Measurements from ENCODE around the gene CHST15.

The CHST15 gene

DNA sequence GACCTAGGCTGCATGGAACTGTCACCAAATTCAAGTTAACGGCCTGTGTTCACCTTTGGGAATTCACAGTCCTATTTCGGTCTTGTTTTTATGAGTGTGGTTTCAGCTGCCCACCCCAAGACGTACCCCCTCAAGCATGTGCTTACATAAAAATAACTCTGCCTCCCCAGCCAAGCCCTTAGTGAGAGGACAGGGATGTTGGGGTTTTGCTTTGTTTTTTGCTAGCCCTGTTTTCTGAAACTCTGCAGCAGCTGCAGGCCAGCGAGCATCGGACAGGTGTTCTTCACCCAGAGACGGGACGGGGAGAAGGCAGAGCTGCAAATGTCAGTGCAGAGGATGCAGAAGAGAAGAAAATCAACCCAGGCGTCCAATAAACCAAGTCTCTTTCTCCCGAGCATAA, 13.5 kb downstream of the CHST15 start:
- no peak for DNase-seq

DNA sequence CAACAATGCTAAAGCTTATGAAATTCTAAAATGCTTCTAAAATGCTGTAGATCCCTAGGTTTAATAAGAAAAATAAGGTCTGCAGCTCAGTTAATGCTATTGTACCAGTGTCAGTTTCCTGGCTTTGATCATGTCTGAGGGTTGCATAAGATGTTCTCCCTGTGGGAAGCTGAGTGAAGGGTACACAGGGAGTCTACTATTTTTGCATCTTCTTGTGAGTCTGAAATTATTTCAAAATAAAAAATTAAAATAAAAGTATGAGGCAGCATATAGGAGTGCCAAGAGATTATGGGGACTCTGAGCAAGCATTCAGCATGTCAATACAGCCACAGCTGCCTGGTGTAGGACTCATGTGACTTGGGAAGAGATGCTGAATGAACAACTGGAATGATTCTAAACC, 14.7 kb downstream of the CHST15 start:
- no peak for DNase-seq

DNA sequence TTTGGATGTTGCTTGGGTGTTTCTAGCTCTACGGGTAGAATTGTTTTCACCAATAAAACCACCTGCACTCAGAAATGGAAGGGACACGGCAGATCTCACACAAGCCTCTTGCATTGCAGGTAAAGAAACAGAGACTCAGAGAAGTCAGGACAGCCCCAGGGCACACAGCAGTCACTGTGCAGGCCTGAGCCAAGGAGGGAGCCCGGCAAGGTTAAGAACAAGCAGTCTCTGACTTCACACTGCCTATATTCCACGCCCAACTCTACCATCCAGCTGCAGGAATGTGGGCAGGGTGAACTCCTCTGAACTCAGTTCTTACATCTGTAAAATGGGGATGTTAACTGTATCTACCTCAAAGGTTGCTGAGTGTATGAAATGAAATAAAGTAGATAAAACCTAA, 15.4 kb downstream of the CHST15 start:
- DNase-seq, result no peak

DNA sequence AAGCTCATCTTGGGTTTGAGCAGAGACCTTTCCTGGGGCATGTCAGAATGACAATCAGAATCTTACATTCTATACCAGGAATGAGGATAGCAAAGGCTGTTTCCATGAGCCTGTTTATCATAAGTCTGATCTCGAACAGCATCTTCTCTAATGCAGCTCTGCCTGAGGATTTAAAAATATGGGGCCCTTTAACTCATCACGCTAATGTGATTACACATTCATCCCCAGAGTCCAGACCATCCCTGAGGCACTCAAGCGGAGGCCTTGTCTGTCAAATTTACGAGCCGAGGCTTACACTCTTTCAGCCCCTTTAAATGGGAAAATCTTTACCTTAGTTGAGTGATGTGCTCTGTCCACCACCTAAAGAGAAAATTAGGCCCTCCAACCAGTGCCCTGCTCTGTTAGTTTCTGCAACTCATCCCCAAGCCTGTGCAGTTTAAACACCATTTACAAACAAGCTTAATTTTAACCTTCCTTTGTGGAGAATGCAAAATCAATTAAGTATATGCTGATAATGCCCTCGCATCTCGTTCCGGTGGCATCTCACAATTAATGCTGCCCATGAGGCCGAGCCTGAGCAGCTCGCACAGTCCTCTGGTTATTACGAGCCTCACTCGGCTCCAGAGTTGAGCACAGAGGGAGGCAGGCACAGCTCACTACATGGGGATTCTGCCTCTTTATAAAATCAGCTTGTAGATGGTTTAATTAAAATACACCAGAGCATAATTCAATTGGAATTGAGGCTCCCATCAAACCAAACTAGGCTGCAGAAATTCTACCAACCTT, 16.0 kb downstream of the CHST15 start:
- no peak for DNase-seq

DNA sequence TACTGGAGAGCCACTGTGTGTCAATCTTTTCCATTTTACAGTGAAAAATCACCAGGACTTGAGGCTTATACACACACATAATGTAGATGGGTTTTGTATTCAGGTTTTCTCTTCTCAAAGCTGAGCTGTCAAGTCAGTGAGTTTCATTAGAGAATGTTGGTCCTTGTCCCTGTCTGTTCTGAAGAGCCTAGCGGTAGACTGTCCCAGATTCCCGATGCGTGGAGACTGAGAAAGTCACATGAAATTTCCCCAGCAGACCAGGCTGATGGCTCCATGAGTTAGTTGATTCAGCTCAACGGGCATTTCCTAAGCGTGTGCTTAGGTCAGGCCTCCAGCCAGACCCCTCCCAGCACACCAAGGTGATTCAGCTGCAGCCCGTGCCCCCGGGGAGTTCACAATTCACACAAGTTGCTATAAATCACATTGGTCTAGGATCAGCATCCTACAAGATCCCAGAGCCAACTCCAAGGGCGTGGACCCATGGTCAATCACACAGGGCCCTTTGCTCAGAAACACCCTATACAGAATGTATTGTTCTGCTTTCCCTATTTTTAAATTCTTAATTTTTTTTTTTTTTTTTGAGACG, 17.2 kb downstream of the CHST15 start:
- no peak for DNase-seq

DNA sequence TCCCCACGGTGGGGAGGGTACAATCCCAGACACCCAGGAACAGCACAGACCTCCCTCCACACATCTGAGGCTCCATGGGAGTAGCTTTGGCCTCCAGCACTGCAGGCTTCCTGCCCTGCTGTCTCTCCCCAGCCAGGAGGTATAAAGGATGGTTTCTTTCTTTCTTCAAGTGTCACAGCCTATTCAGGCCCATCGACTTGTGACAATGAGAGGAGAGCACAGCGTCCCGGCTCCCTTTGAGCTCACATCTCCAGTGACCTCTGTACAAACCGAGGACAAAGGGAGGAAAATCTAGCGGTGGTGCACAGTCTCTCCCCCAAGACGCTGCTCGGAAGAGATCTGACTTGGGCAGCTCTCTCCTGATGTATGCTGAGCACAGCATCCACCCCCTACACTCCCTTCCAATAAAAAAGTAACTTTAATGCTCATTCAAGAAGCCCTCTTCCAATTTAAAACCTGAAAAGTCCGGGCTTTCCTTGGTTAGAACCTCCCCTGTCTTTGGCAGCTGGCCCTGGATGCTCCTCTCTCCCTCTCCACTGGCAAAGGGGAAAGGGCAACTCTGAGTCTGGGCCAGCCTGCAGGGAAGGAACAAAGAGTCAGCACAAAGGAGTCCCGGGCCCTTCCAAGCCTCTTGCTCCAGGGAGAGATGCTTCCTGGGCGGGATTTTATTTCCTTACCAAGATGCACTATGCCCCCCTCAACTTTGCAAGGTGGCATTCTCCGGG, 18.0 kb downstream of the CHST15 start:
- no peak for DNase-seq

DNA sequence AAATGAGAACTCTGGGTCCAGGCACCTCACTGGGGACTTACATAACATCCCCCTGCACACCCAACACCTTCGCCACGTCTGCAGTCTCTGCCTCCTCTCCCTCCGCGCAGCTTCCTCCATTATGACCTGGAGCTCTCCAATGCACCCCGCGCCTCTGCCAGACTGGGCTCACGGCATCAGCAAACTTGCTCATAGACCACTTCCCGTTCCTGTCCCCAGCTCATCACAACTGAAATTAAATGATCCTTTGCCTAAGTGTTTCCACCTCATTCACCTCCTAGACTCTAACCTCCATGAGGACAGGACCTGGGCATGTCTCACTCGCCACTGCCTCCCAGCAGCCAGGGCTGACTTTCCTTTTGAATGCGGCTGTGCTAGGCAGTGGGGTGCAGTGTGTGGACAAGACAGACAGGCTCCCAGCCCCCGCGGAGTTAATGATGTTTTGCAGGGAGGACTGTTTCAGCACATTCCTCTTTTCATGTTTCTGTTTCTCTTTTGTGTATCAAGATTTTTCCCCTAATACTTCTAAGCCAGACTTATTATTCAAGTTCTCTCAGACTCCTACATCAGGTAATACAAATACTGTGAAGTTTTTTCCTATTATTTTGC, 18.8 kb downstream of the CHST15 start:
- no peak for DNase-seq

DNA sequence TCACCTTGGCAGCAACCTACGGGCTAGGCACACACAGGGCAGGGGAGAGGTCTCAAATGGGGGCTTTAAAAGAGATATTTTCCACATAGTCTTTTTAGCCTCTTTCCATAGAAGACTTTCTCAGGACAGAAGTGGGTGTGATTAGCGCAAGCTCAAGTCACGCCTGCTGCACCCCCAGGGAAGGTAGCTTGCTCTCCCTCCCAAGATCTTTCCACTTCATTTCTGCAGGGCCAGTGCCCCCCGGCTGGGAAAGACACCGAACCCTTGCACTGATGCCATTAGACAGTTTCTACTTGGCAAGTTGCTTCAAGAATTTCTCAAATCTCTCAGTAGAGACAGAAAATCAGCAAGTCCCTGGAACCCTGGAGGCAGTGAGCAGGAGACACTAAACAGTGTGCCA, 19.4 kb downstream of the CHST15 start:
- no peak for DNase-seq

DNA sequence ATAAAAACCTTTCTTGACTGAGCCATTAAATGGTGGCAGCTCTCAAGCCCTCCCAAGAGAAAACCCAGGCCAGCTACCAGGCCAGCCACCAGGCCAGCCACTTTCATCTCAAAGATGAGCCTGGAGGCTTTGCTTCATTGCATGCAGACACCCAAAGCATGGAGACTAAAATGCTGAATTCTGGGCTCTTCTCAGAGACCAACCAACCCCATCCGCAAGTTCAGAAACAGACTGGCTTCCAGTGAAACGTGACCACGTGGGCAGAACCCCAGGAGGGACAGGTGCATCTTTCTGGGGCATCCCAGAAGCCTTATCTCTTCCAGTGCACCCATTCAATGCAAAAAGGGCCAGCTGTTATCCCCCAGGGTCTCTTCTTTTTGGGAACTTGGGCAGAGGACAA, 20.9 kb downstream of the CHST15 start:
- no peak for DNase-seq

DNA sequence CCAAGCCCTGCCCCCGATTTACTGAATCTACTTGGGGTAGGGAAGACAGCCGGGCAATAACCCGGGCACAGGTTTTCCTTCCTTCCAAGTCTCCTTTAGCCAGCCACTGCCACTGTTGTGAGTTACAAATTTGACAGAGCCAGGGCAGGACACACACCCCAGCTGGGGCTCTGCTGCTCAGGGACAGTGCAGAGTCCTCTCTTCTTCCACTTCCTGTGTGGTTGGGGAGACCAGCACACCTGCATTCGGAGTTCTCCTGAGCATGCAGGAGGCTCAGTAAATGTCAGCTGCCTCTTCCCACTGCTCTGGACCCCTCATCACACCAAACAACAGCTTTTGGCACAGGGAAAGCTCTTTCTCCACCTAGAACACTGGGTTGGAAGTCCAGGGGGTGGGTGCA, 21.3 kb downstream of the CHST15 start:
- DNase-seq, result no peak

DNA sequence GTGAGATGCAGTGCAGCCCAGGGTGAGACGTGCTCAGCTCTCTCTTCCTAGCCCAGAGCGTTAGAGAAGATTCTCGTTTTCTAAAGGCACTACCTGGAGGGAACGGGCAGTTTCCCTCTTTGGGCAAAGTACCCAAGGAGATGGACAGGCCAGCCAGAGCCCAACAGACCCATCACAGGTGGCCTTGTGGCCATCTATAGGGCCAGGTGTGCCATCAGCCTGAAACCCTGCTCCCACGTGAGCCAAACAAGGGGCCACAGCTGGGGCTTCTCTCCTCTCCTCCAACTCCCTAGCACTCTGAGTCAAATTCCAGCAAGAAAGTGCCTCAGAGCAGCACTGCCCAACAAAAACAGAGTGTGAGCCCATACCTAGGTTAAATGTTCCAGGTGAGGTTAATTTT, 22.3 kb downstream of the CHST15 start:
- no peak for DNase-seq

DNA sequence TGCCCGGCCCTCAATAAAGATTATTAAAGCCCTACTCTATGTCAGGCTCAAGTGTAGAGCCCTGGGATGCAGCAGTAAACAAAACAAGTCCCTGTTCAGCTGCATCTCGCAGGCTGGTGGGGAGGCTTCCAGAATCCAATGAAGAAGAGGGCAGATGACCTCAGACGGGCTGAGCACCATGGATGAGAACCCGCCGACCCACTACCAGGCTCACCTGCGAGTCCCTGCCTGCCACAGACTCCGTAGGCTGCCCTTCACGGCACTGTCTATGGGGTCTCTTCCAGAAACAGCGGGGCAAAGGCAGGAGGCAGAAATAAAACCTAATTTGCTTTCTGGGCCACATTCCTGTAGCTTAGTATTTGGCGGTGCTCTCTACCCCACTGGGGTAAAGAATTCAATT, 22.7 kb downstream of the CHST15 start:
- no peak for DNase-seq

DNA sequence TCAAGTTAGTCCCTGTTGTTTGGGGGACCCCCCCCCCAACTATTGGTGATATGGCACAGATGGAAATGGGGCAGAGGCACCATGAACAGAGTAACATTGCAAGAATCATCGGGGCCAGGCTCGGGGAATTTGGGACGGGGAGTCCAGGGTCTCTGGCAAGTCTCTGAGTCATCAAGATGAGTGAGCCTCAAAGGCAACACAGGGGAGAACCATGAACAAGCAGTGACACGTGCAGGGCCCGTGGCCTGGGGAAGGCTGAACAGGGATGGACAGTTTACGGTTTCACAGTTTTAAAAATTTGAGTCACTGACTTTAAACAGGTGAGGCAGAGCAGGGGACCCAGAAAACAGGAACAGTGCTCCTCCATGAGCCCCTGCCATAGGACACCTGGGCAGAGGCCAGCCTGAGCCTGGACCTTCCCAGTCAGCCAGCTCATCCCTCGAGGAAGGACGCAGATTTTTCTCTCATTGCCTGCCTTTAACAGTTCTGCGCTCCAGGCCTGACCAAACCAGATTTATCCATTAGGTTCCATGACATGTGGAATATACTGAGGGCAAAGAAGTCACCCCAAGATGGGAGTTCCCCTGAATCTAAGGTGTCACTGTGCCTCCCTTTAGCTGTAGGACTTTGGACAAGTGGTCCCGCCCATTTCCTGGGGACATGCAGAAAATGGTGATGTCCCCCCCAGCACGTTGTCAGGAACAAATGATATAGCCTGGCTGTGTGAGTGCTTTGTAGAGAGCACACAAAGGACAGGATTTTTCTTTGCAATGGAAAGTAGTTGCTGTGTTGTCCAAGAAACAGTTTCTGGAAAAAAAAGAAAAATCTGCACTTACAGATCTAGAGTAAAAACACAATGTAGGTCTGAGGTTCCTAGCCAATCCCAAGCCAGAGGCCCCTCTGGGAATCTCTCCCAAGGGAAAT, 23.8 kb downstream of the CHST15 start:
- no peak for DNase-seq

DNA sequence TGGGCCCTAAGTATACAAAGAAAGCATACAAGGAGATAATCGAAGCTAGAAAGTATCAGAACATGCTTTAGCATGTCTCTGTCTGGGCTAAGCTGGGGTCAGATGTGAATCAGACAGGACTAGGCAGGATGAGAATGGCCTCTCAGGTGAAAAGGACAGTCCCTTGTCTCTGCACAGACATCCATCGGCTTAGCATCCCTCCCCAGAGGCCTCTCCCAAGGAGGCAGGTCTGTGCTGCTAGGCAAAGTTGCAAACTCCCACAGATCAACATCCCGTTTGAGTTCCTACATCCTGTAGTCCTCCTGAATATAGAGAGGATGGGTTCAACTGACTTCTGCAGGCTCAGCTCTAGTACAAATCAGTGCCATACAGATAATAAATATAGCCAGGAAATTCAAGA, 24.5 kb downstream of the CHST15 start:
- no peak for DNase-seq

DNA sequence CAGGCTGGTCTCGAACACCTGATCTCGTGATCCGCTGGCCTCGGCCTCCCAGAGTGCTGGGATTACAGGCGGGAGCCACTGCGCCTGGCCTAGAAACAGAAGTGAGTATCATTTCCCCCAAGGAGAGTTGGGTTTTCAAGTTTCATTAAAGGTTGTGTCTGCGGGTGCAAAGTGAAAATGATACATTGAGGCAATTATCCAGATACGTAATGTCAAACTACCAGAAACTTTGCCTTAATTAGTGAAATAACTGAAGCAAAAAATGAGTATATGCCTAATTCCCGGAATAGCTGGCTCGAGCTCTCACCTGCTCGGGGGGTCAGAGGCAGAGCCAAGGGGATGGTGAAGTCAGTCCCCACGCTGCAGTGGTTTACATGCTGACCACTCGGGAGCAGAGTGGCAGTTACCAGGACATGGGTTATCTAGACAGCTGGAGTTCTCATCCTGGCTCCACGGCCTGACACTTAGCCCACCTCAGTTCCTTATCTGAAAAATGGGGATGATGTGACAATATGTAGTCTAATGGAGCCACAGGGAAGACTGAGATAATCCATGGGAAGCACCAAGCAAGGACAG, 25.5 kb downstream of the CHST15 start:
- DNase-seq, result no peak

DNA sequence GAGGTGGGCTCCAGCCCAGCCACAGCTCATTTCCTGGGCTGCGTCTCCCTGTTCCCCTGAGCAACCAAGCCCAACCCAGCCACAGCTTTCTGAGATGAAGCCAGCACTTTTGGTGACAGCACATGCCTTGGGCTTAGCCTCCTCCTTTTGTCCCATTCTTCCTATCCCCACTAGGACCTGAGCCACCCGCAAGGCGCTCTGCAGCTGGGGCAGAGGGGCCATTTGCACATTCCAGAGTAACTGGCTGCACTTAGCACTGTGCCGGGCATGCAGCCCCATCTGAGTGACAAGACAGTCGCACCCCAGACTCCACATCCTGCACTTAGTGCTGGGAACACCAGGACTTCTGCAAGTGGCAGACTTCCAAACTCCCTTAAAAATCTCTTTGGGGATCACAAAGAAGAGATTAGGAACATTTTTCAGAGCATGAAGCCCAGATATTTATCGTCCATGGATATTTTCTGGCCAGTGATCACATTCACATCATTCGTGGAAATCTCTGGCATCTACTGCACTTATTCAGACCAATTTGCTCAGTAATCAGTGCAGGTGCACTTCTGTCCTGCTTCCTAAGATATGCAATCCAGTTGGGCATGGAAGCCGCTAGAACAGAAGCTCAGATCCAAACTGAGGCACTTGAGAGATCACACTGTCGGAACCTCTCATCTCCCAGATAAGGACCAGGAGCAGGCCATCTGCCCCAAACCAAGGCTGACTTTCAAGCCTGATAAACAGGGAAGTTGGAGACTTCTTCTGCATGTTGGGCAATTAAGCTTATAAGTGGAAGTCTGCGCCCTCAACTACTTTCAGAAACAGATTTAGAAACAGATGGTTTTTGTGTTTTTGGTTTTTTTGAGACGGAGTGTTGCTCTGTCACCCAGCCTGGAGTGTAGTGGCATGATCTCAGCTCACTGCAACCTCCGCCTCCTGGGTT, 26.4 kb downstream of the CHST15 start:
- DNase-seq, result no peak

DNA sequence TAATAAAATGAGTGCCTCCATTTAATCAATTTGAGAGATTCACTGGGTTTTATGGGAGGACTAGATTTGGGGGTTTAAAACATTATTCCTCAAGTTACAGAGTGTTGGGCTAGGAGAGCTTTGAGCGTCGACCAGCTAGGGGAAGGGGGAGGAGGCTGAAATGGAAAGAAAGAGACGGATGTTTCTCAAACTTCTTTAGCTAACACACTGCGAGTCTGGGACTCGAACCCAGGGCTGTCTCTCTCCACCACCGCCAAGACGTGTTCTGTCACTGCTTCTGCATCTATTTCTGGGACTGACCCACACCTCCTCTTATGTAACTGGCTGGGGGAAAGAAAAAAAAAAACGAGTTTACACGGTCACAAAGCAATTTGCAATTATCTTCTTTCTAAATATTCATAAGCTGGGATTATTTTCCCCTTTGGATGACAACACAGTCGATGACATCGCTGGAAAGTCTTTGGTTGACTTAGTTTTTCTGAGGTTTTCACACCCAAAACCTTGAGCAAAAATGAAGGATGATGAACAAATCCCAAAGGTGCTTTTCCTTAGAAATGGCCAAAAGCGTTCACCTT, 27.2 kb downstream of the CHST15 start:
- no peak for DNase-seq

DNA sequence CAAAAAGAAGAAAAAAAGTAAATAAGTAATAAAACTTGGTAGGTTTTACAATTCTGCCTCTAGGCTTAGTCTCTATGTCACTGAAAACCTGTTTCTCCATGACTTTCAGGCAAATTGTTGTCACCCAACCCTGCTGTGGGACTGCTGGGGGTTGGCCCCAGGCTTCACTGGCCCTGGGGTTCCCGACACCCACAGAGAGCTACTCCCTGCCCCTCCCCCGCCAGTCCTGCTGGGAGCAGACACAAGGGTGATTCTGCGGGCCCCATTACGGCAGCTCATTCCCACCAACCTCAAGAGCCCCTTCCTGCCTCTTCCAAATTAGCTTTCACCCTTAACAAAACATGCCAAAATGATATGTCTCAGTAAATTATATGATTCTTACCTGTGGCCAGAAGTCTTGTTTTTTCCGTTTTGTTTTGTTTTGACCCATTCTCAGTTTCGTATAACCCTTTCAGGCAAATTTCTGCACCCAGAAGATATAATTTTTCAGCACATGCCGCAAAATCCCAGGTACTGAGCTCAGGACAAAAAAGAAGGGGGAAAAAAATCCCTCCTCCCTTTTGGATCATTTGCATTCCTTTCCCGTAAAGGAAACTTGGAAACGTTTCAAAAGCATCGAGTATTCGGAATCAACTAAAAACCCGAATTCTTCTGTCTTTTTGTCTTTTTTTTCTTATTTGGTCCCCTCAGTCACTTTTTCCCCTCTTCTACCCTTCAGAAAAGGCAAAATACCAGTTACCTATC, 27.8 kb downstream of the CHST15 start:
- no peak for DNase-seq

DNA sequence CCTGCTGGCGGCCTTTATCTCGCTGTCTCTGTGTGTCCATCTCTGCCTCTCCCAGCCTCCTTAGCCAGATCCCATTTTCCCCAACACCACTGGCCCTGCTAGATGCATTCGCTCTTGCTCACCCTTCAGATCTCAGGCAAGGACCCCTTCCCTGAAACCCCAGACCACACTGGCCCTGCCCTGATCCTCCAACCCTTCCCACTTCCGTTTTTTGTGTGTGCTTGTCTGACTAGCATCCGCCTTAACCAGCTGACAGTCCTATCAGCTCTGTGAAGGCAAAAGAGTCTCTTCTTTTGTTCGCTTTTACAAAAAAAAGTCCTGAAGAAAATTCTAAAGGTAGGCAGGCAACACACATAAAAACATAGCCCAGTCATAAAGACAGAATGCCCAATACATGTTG, 28.7 kb downstream of the CHST15 start:
- peak; percentile 37 for DNase-seq

Measured in hematopoietic multipotent progenitor cell treated with erythropoietin and hydrocortisone succinate and interleukin-3 and kit ligand, for 8 days (in vitro differentiated cells).